Liver (tissue), 9 donors: ENCODE results near the gene PDLIM1. TPM values are rescaled to one million over a fixed set of nuclear protein-coding genes. Genes with fewer than 3 reads are reported as not detected.

Source experiments
- DNase-seq: peaks from one replicate; pipeline ENCODE4 v3.0.0-alpha.2; 2017; ENCODE audit warnings: low spot score
- H3K27ac ChIP-seq, 2 donors: one replicate each; pipeline ENCODE4 v1.7.0; 2013; ENCODE audit warnings: inconsistent platforms in 2 of 2, low read length in 2 of 2, control low read depth in 1 of 2, low read depth in 1 of 2, mild to moderate bottlenecking in 1 of 2
- H3K27me3 ChIP-seq, 4 donors: one replicate each; pipeline versions ENCODE4 v1.6.1 to v1.7.0; 2013; ENCODE audit warnings: low read length in 3 of 4, inconsistent platforms in 1 of 4, mild to moderate bottlenecking in 1 of 4, moderate library complexity in 1 of 4; ENCODE audit not compliant: control insufficient read depth in 4 of 4, insufficient read depth in 4 of 4
- H3K36me3 ChIP-seq, 4 donors: one replicate each; pipeline versions ENCODE4 v1.6.1 to v1.7.0; 2013; ENCODE audit warnings: low read length in 3 of 4, mild to moderate bottlenecking in 3 of 4, low read depth in 1 of 4, moderate library complexity in 1 of 4; ENCODE audit not compliant: control insufficient read depth in 4 of 4, insufficient read depth in 3 of 4
- H3K4me1 ChIP-seq, 4 donors: one replicate each; pipeline versions ENCODE4 v1.6.1 to v1.7.0; 2013; ENCODE audit warnings: low read length in 3 of 4, mild to moderate bottlenecking in 3 of 4, moderate library complexity in 1 of 4; ENCODE audit not compliant: control insufficient read depth in 4 of 4, insufficient read depth in 4 of 4
- H3K4me3 ChIP-seq, 3 donors: one replicate each; pipeline versions ENCODE4 v1.6.1 to v1.7.0; 2013; ENCODE audit warnings: low read length in 3 of 3, control low read depth in 1 of 3, low read depth in 1 of 3, mild to moderate bottlenecking in 1 of 3
- H3K9ac ChIP-seq, 2 donors: one replicate each; pipeline ENCODE4 v1.7.0; 2013; ENCODE audit warnings: low read length in 2 of 2, mild to moderate bottlenecking in 2 of 2, moderate library complexity in 2 of 2, control low read depth in 1 of 2, low read depth in 1 of 2
- H3K9me3 ChIP-seq, 4 donors: one replicate each; pipeline versions ENCODE4 v1.6.1 to v1.7.0; 2013; ENCODE audit warnings: low read length in 3 of 4; ENCODE audit not compliant: control insufficient read depth in 4 of 4
- ATF3 ChIP-seq: IDR thresholded peaks from 2 replicates; pipeline ENCODE4 v1.6.1; 2016; ENCODE audit warnings: antibody characterized with exemption
- CTCF ChIP-seq: fragments of 150-350 bp; IDR thresholded peaks from 2 replicates; pipeline ENCODE4 v1.5.1; 2017; ENCODE audit warnings: improper control_type of control experiment, low read depth, low read length; ENCODE audit not compliant: missing input control
- FOXA1 ChIP-seq: IDR thresholded peaks from 2 replicates; pipeline ENCODE4 v1.6.1; 2016; ENCODE audit warnings: antibody characterized with exemption
- GABPA ChIP-seq, 2 donors: IDR thresholded peaks in 1 of 2; conservative IDR thresholded peaks in 1 of 2; 2 replicates each; pipeline ENCODE4 v1.6.1; 2016; ENCODE audit warnings: antibody characterized with exemption in 2 of 2, mild to moderate bottlenecking in 1 of 2, moderate library complexity in 1 of 2
- HNF4A ChIP-seq, 2 donors: conservative IDR thresholded peaks; 2 replicates each; pipeline ENCODE4 v1.6.1; 2016; ENCODE audit warnings: antibody characterized with exemption in 2 of 2, mild to moderate bottlenecking in 2 of 2
- HNF4G ChIP-seq: IDR thresholded peaks from 2 replicates; pipeline ENCODE4 v1.6.1; 2016; ENCODE audit warnings: antibody characterized with exemption
- JUND ChIP-seq, 2 donors: IDR thresholded peaks; 2 replicates each; pipeline ENCODE4 v1.6.1; 2016; ENCODE audit warnings: antibody characterized with exemption in 2 of 2
- MAX ChIP-seq: IDR thresholded peaks from 2 replicates; pipeline ENCODE4 v1.6.1; 2016; ENCODE audit warnings: antibody characterized with exemption
- RAD21 ChIP-seq, 2 donors: IDR thresholded peaks; 2 replicates each; pipeline ENCODE4 v1.6.1; 2016; ENCODE audit warnings: antibody characterized with exemption in 2 of 2, mild to moderate bottlenecking in 2 of 2
- SP1 ChIP-seq: IDR thresholded peaks from 2 replicates; pipeline ENCODE4 v1.6.1; 2018; ENCODE audit warnings: antibody characterized with exemption, mild to moderate bottlenecking
- YY1 ChIP-seq: IDR thresholded peaks from 2 replicates; pipeline ENCODE4 v1.6.1; 2016; ENCODE audit warnings: antibody characterized with exemption, mild to moderate bottlenecking
- ZBTB33 ChIP-seq: IDR thresholded peaks from 2 replicates; pipeline ENCODE4 v1.6.1; 2016; ENCODE audit warnings: antibody characterized with exemption
- WGBS: extraction: QIAGEN DNeasy Blood & Tissue Kit; methylation state at CpG from one replicate; pipeline ENCODE4 v1.1.7; 2013; 5-methylcytosine and 5-hydroxymethylcytosine counted together
- polyA plus RNA-seq, 2 donors: library from polyadenylated mRNA; stranded (reverse) in 1 of 2; unstranded in 1 of 2; fragments of 200-250 nt in 1 of 2; fragments of >200 nt in 1 of 2; fragmentation: Nextera tagmentation in 1 of 2; extraction: Ambion mirVana in 1 of 2; gene quantifications; one replicate each; pipeline versions ENCODE4 v1.2.1 to v1.2.3, GENCODE V29; 2013 to 2015
- total RNA-seq, 2 donors: library from RNA; depleted of rRNA; stranded (reverse); fragments of >200 nt; gene quantifications; one replicate each; pipeline ENCODE4 v1.2.3, GENCODE V29; 2014
- donor health status: healthy.
- donor health status: healthy.
- donor health status: healthy.
- donor health status: healthy.
- donor health status: healthy.

PDLIM1 gene
- total and polyA plus RNA-seq, 4 donors: 16.8 to 73.4 (median 44.5) TPM

DNA sequence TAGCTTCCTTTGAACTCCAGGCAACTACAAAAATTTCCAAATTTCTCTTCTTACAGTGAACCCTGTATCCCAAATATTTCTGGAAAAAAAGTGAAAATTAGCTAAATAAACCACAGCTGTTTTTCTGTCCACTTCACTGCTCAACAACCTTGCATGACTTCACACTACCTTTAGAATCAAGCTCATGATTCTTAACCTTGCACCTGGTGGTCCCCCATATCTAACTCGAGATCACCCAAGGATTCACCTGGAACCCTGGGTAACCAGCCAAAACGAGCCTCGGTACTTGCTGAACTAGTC, 47.5 kb downstream of the PDLIM1 start:
- no peak for DNase-seq
- Histone ChIP-seq H3K9ac (no peak overlapping the region), H3K4me3 (no peak overlapping the region), H3K9me3 (no peaks in the 10 kb centered on the region), H3K27ac (no peak overlapping the region), H3K4me1 (peaks cover 0 to 3% (median 0%) of the 10 kb centered on the region in 4 donors), H3K27me3 (no peaks in the 10 kb centered on the region), H3K36me3 (peaks cover 3 to 36% (median 31%) of the 10 kb centered on the region in 4 donors)
- no peak for TF ChIP-seq GABPA (IDR thresholded peaks at IDR 0.05 in 1 of 2, conservative IDR thresholded peaks at IDR 0.05 in 1 of 2)
- no peak for TF ChIP-seq HNF4G
- TF ChIP-seq CTCF: no peak
- no peak for TF ChIP-seq ZBTB33
- no peak for TF ChIP-seq SP1
- TF ChIP-seq HNF4A (conservative IDR thresholded peaks at IDR 0.05): no peak
- no peak for TF ChIP-seq MAX
- no peak for TF ChIP-seq YY1
- TF ChIP-seq FOXA1: no peak
- 73% methylated on average over 3 of the region's 3 CpGs for WGBS

DNA sequence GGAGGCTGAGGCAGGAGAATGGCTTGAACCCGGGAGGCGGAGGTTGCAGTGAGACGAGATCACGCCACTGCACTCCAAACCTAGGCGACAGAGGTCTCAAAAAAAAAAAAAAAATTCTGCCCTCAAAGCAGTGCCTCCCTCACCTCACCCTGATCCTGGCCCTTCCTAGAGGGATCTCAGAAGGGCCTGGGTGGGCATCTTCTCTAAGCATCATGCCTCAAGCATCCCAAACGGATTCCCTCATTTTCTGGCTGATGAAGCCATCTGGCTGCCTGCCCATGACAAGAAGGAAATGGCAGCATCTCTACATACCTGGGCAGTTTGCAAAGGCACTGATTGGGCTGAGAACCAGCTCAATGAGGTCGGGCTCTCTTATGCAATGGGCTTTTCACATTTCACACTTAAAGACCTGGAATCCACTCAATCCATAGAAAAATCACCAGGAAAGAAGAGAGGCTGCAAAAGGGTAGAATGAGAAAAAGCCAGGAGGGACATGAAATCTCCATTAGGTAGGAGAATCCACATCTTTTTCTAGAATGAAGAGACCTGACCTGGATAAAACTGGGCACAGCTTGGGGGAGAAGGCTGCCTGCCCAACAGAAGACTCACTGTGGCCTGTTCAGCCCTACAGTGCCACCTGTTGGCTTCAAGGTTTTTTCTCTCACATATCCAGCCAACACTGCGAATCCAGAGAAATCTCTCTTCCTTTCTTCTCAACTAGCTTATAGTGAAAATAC, 48.1 kb downstream of the PDLIM1 start:
- Histone ChIP-seq H3K27ac (no peak overlapping the region), H3K4me1 (peaks cover 0 to 3% (median 0%) of the 10 kb centered on the region in 4 donors), H3K36me3 (peaks cover 6 to 41% (median 34%) of the 10 kb centered on the region in 4 donors), H3K9me3 (no peaks in the 10 kb centered on the region), H3K4me3 (no peak overlapping the region), H3K27me3 (no peaks in the 10 kb centered on the region), H3K9ac (no peak overlapping the region)
- WGBS: 81% methylated on average over 8 of the region's 8 CpGs
- TF ChIP-seq JUND (IDR thresholded peaks at IDR 0.05) (no peak), CTCF (peak; percentile 59), MAX (no peak), ATF3 (no peak), RAD21 (IDR thresholded peaks at IDR 0.05) (peak; percentile 85 to 87)
- peak; percentile 45 for DNase-seq
